GM10248 (cell line): ENCODE results near the gene TBCA.

Source experiments
- CTCF ChIA-PET: fragments of 300-600 bp; sonication (Branson Sonifier 250); formaldehyde crosslinking; extraction: SDS; loops from one replicate; lab custom pipeline; 2021; ENCODE audit warnings: antibody characterized with exemption; lab: Yijun Ruan, JAX
- POLR2A ChIA-PET: fragments of 350-650 bp; sonication (Branson Sonifier 250); formaldehyde crosslinking; extraction: SDS; loops from one replicate; lab custom pipeline; 2020; ENCODE audit warnings: antibody characterized with exemption; lab: Yijun Ruan, JAX
- DNase-seq: peaks from one replicate; pipeline ENCODE4 v3.0.0; 2012; ENCODE audit errors: extremely low spot score
- CTCF ChIP-seq: IDR thresholded peaks from 2 replicates; pipeline ENCODE4 v1.5.1; 2012; ENCODE audit warnings: mild to moderate bottlenecking, low read depth; ENCODE audit errors: extremely low read depth, missing control alignments, control extremely low read depth

The TBCA gene

GRCh38 chr5:77781076-77781475 lies 4.9 kb upstream of the TBCA start:
- no peak for DNase-seq
- CTCF ChIA-PET, result no interaction called here
- TF ChIP-seq CTCF, result no peak
- POLR2A ChIA-PET, result interaction anchor here (0.6 kb wide), 1 partner anchor 662 kb away, joined by 10 read pairs; no protein-coding TSS in a partner anchor

GRCh38 chr5:77778881-77779438 lies 2.8 kb upstream of the TBCA start:
- POLR2A ChIA-PET, result no interaction called here
- no peak for TF ChIP-seq CTCF
- CTCF ChIA-PET, result interaction anchor here (1.1 kb wide), 1 partner anchor 9 kb away, joined by 3 read pairs; no protein-coding TSS in a partner anchor
- no peak for DNase-seq

- no peak for TF ChIP-seq CTCF
- ChIA-PET POLR2A (no interaction called here), CTCF (interaction anchor here (0.8 kb wide), 1 partner anchor 24 kb away, joined by 3 read pairs; no protein-coding TSS in a partner anchor)
- no peak for DNase-seq
Measured at GRCh38 chr5:77778398-77778797, 2.3 kb upstream of the TBCA start.

- ChIA-PET POLR2A (no interaction called here), CTCF (interaction anchor here (0.8 kb wide), 1 partner anchor 24 kb away, joined by 3 read pairs; no protein-coding TSS in a partner anchor)
- no peak for DNase-seq
- no peak for TF ChIP-seq CTCF
Measured at GRCh38 chr5:77777911-77778310, 1.8 kb upstream of the TBCA start.

GRCh38 chr5:77777281-77777892 lies 1.2 kb upstream of the TBCA start:
- DNase-seq, result no peak
- ChIA-PET POLR2A (no interaction called here), CTCF (interaction anchor here (0.6 to 1.0 kb wide), 2 partner anchors 10 to 284 kb away, joined by 3 read pairs; no protein-coding TSS in a partner anchor)
- TF ChIP-seq CTCF, result no peak

- POLR2A ChIA-PET, result no interaction called here
- CTCF ChIA-PET, result interaction anchor here (0.6 to 1.0 kb wide), 2 partner anchors 11 to 284 kb away, joined by 3 read pairs; no protein-coding TSS in a partner anchor
- TF ChIP-seq CTCF, result no peak
- DNase-seq, result no peak
Measured at GRCh38 chr5:77776554-77777206, 541 bp upstream of the TBCA start.
